Esophagus squamous epithelium (tissue), 5 donors: ENCODE data around the gene ASAP2. TPM values are rescaled to one million over a fixed set of nuclear protein-coding genes. Genes with fewer than 3 reads are reported as not detected.

Experiments used
- DNase-seq: peaks from one replicate; lab custom pipeline; 2025; lab: John Stamatoyannopoulos, UW
- H3K27ac ChIP-seq, 4 donors: fragments of 200-600 bp; sonication (generic); one replicate each; pipeline ENCODE4 v1.5.1; 2016 to 2019; ENCODE audit warnings: mild to moderate bottlenecking in 1 of 4
- H3K27me3 ChIP-seq, 4 donors: fragments of 200-600 bp; sonication (generic); 1 replicate in 3 of 4; 2 replicates in 1 of 4; pipeline versions ENCODE4 v1.5.1 to v1.6.0; 2017 to 2021; ENCODE audit warnings: antibody characterized with exemption in 1 of 4
- H3K36me3 ChIP-seq, 3 donors: fragments of 200-600 bp; sonication (generic); one replicate each; pipeline ENCODE4 v1.5.1; 2016 to 2019
- H3K4me1 ChIP-seq, 3 donors: fragments of 200-600 bp; sonication (generic); one replicate each; pipeline ENCODE4 v1.5.1; 2017 to 2019
- H3K4me3 ChIP-seq, 4 donors: fragments of 200-600 bp; sonication (generic); 1 replicate in 3 of 4; 2 replicates in 1 of 4; pipeline ENCODE4 v1.5.1; 2016 to 2019; ENCODE audit warnings: mild to moderate bottlenecking in 2 of 4, moderate library complexity in 1 of 4
- H3K9me3 ChIP-seq, 3 donors: fragments of 200-600 bp; sonication (generic); one replicate each; pipeline ENCODE4 v1.5.1; 2016 to 2019
- CTCF ChIP-seq, 6 experiments: fragments of 450-650 bp in 4 of 6; fragments of 200-600 bp in 2 of 6; sonication (generic) in 2 of 6; IDR thresholded peaks; one replicate each; pipeline ENCODE4 v1.5.1; 2016 to 2019; ENCODE audit warnings: antibody characterized with exemption in 6 of 6, mild to moderate bottlenecking in 4 of 6, moderate library complexity in 4 of 6
- POLR2A ChIP-seq, 4 donors: fragments of 450-650 bp; IDR thresholded peaks; one replicate each; pipeline ENCODE4 v1.6.1; 2017; ENCODE audit warnings: antibody characterized with exemption in 4 of 4, mild to moderate bottlenecking in 4 of 4, moderate library complexity in 3 of 4
- WGBS, 2 donors: methylation state at CpG; one replicate each; pipeline ENCODE4 v1.1.5; 2018; 5-methylcytosine and 5-hydroxymethylcytosine counted together
- intact Hi-C: fragments of 100-400 bp; cut with DNase I; formaldehyde crosslinking; loops from one replicate; pipeline ENCODE4 v1.15.0; 2022
- total RNA-seq, 4 donors: library from RNA; depleted of rRNA; stranded (reverse); fragments of >200 nt; gene quantifications; one replicate each; pipeline ENCODE4 v1.1.0, GENCODE V29; 2016
- donor health status: DM: yes; HTN: yes; CAD: no.

ASAP2 gene
- total RNA-seq, 4 donors from 2014 or later: 3.3 to 15.3 (median 6.9) TPM

GRCh38 chr2:9364373-9364772 is 157.8 kb downstream of the ASAP2 start:
- Histone ChIP-seq H3K4me3 (no peak overlapping the region), H3K36me3 (peaks cover 0 to 83% (median 0%) of the 10 kb centered on the region in 3 donors), H3K4me1 (no peaks in the 10 kb centered on the region), H3K9me3 (no peaks in the 10 kb centered on the region), H3K27ac (no peak overlapping the region), H3K27me3 (no peaks in the 10 kb centered on the region)
- intact Hi-C loops: no loop called here
- TF ChIP-seq CTCF (IDR thresholded peaks at IDR 0.05) (no peak), POLR2A (IDR thresholded peaks at IDR 0.05) (no peak)
- 85 to 87% methylated on average over 4 of the region's 4 CpGs for WGBS, 2 donors
- no peak for DNase-seq

GRCh38 chr2:9364791-9365497 is 158.3 kb downstream of the ASAP2 start:
- intact Hi-C loops: no loop called here
- DNase-seq: no peak
- 71 to 75% methylated on average over 4 of the region's 4 CpGs for WGBS, 2 donors
- Histone ChIP-seq H3K27me3 (no peaks in the 10 kb centered on the region), H3K4me3 (no peak overlapping the region), H3K27ac (no peak overlapping the region), H3K9me3 (no peaks in the 10 kb centered on the region), H3K36me3 (peaks cover 0 to 81% (median 0%) of the 10 kb centered on the region in 3 donors), H3K4me1 (no peaks in the 10 kb centered on the region)
- TF ChIP-seq CTCF (IDR thresholded peaks at IDR 0.05) (no peak), POLR2A (IDR thresholded peaks at IDR 0.05) (no peak)

GRCh38 chr2:9365498-9366019 is 158.9 kb downstream of the ASAP2 start:
- Histone ChIP-seq H3K4me1 (no peaks in the 10 kb centered on the region), H3K4me3 (no peak overlapping the region), H3K9me3 (no peaks in the 10 kb centered on the region), H3K36me3 (peaks cover 0 to 81% (median 0%) of the 10 kb centered on the region in 3 donors), H3K27ac (no peak overlapping the region), H3K27me3 (no peaks in the 10 kb centered on the region)
- intact Hi-C loops: no loop called here
- DNase-seq: no peak
- TF ChIP-seq CTCF (IDR thresholded peaks at IDR 0.05) (no peak), POLR2A (IDR thresholded peaks at IDR 0.05) (no peak)
- 91 to 100% methylated on average over 3 to 4 of the region's 8 CpGs for WGBS, 2 donors

GRCh38 chr2:9366026-9366425 is 159.4 kb downstream of the ASAP2 start:
- no peaks in the 10 kb centered on the region for H3K27me3 ChIP-seq
- no peaks in the 10 kb centered on the region for H3K4me1 ChIP-seq
- H3K36me3 ChIP-seq: peaks cover 0 to 82% (median 0%) of the 10 kb centered on the region in 3 donors
- TF ChIP-seq POLR2A (IDR thresholded peaks at IDR 0.05): no peak
- no peak for TF ChIP-seq CTCF (IDR thresholded peaks at IDR 0.05)
- no peak overlapping the region for H3K4me3 ChIP-seq
- H3K9me3 ChIP-seq: no peaks in the 10 kb centered on the region
- no peak overlapping the region for H3K27ac ChIP-seq
- DNase-seq: no peak
- intact Hi-C loops: no loop called here
- 92 to 94% methylated on average over 2 to 4 of the region's 6 CpGs for WGBS, 2 donors

- DNase-seq: no peak
- Histone ChIP-seq H3K27me3 (no peaks in the 10 kb centered on the region), H3K4me1 (no peaks in the 10 kb centered on the region), H3K36me3 (peaks cover 0 to 96% (median 0%) of the 10 kb centered on the region in 3 donors), H3K4me3 (no peak overlapping the region), H3K9me3 (no peaks in the 10 kb centered on the region), H3K27ac (no peak overlapping the region)
- intact Hi-C loops: no loop called here
- WGBS, 2 donors: 85 to 88% methylated on average over 10 to 11 of the region's 11 CpGs
- no peak for TF ChIP-seq CTCF (IDR thresholded peaks at IDR 0.05)
Measured at GRCh38 chr2:9370746-9371145, 164.1 kb downstream of the ASAP2 start.
